B cell (primary cell): ENCODE data around the gene RALY. TPM values are rescaled to one million over a fixed set of nuclear protein-coding genes. Genes with fewer than 3 reads are reported as not detected.

ENCODE experiments used
- ATAC-seq: fragments of 200-7000 bp; cut with Tn5 transposase; one replicate; pipeline ENCODE4 v1.10.0; 2021; ENCODE audit warnings: low read depth, mild to moderate bottlenecking, moderate number of reproducible peaks, moderate library complexity
- CTCF ChIA-PET: fragments of 350-600 bp; sonication (Branson Sonifier 250); formaldehyde crosslinking; loops from one replicate; lab custom pipeline; 2021; ENCODE audit warnings: antibody characterized with exemption, inconsistent platforms; lab: Charles Lee
- POLR2A ChIA-PET: fragments of 350-600 bp; sonication (Branson Sonifier 250); formaldehyde crosslinking; loops from one replicate; lab custom pipeline; 2021; ENCODE audit warnings: antibody characterized with exemption; lab: Charles Lee
- DNase-seq: peaks from one replicate; pipeline ENCODE4 v3.0.0; 2013
- H2AFZ ChIP-seq: 2 replicates; pipeline ENCODE4 v1.6.1; 2012; ENCODE audit warnings: mild to moderate bottlenecking, low read depth, low read length; ENCODE audit not compliant: insufficient read depth, poor library complexity, severe bottlenecking
- H3K27ac ChIP-seq, 2 donors: 1 replicate in 1 of 2; 2 replicates in 1 of 2; pipeline ENCODE4 v1.5.1; 2012 to 2013; ENCODE audit warnings: low read length in 2 of 2, mild to moderate bottlenecking in 2 of 2, moderate library complexity in 1 of 2
- H3K27me3 ChIP-seq, 4 experiments: fragments of 200-600 bp in 1 of 4; sonication (generic) in 1 of 4; replicated peaks in 1 of 4; 1 replicate in 2 of 4; 2 replicates in 2 of 4; pipeline versions ENCODE4 v1.6.1 to v1.7.0; 2013 to 2016; ENCODE audit warnings: low read length in 3 of 4, mild to moderate bottlenecking in 2 of 4, mixed read lengths in 1 of 4, moderate library complexity in 1 of 4; ENCODE audit not compliant: insufficient read depth in 4 of 4, control insufficient read depth in 3 of 4; ENCODE audit errors: control extremely low read depth in 1 of 4
- H3K36me3 ChIP-seq, 2 experiments: replicated peaks in 1 of 2; 1 replicate in 1 of 2; 2 replicates in 1 of 2; pipeline versions ENCODE4 v1.6.1 to v1.7.1; 2013; ENCODE audit warnings: low read length in 1 of 2; ENCODE audit not compliant: insufficient read depth in 2 of 2, control insufficient read depth in 1 of 2; ENCODE audit errors: control extremely low read depth in 1 of 2, extremely low read depth in 1 of 2
- H3K4me1 ChIP-seq, 2 donors: fragments of 200-600 bp in 1 of 2; sonication (generic) in 1 of 2; 1 replicate in 1 of 2; 2 replicates in 1 of 2; pipeline versions ENCODE4 v1.5.1 to v1.6.1; 2013 to 2017; ENCODE audit warnings: low read length in 2 of 2; ENCODE audit not compliant: control insufficient read depth in 2 of 2, insufficient read depth in 2 of 2
- H3K4me2 ChIP-seq: replicated peaks from 2 replicates; pipeline ENCODE3; 2012; ENCODE audit warnings: mild to moderate bottlenecking, low read depth, low read length; ENCODE audit not compliant: poor library complexity, severe bottlenecking
- H3K4me3 ChIP-seq, 5 experiments: fragments of 200-600 bp in 1 of 5; sonication (generic) in 1 of 5; 1 replicate in 3 of 5; 2 replicates in 2 of 5; pipeline versions ENCODE4 v1.5.1 to v1.7.0; 2011 to 2016; ENCODE audit warnings: low read length in 4 of 5, mild to moderate bottlenecking in 4 of 5, low read depth in 2 of 5, control low read depth in 1 of 5, moderate library complexity in 1 of 5; ENCODE audit not compliant: insufficient read depth in 1 of 5; ENCODE audit errors: control extremely low read depth in 1 of 5, extremely low read depth in 1 of 5
- H3K79me2 ChIP-seq: fragments of 200-600 bp; sonication (generic); one replicate; pipeline ENCODE4 v1.6.0; 2016; ENCODE audit warnings: low read length; ENCODE audit not compliant: control insufficient read depth, insufficient read depth
- H3K9ac ChIP-seq: fragments of 200-600 bp; sonication (generic); 2 replicates; pipeline ENCODE4 v1.6.1; 2017; ENCODE audit warnings: mild to moderate bottlenecking, low read length, moderate library complexity
- H3K9me3 ChIP-seq, 3 donors: one replicate each; pipeline versions ENCODE4 v1.6.1 to v1.7.1; 2013; ENCODE audit warnings: low read length in 2 of 3; ENCODE audit not compliant: control insufficient read depth in 2 of 3, insufficient read depth in 1 of 3; ENCODE audit errors: control extremely low read depth in 1 of 3
- H4K20me1 ChIP-seq: 2 replicates; pipeline ENCODE4 v1.6.0; 2012; ENCODE audit warnings: mild to moderate bottlenecking, low read length; ENCODE audit not compliant: insufficient read depth, control insufficient read depth, poor library complexity, severe bottlenecking
- H3K27ac Mint-ChIP-seq: one replicate; pipeline ENCODE4 v1.8.0; 2021; ENCODE audit warnings: mixed read lengths
- H3K27me3 Mint-ChIP-seq: one replicate; pipeline ENCODE4 v1.8.0; 2021; ENCODE audit warnings: mixed read lengths
- H3K4me1 Mint-ChIP-seq: one replicate; pipeline ENCODE4 v1.8.0; 2021; ENCODE audit warnings: mixed read lengths
- H3K4me3 Mint-ChIP-seq: one replicate; pipeline ENCODE4 v1.8.0; 2021; ENCODE audit warnings: mixed read lengths
- H3K9me3 Mint-ChIP-seq: one replicate; pipeline ENCODE4 v1.8.0; 2022; ENCODE audit warnings: mixed read lengths; ENCODE audit not compliant: insufficient read depth
- CTCF ChIP-seq: fragments of 200-600 bp; IDR thresholded peaks from one replicate; pipeline ENCODE4 v1.8.0; 2022; ENCODE audit warnings: antibody characterized with exemption, mild to moderate bottlenecking
- EZH2 ChIP-seq: IDR thresholded peaks from 2 replicates; pipeline ENCODE4 v1.6.1; 2012; ENCODE audit warnings: borderline replicate concordance, low read depth, mild to moderate bottlenecking, moderate library complexity, low read length; ENCODE audit not compliant: insufficient read depth, poor library complexity, severe bottlenecking
- WGBS: methylation state at CpG from one replicate; pipeline ENCODE4 v1.1.5; 2013; ENCODE audit warnings: missing lambda C conversion rate; ENCODE audit not compliant: insufficient coverage; 5-methylcytosine and 5-hydroxymethylcytosine counted together
- intact Hi-C: fragments of 100-400 bp; cut with micrococcal nuclease; formaldehyde crosslinking; loops from one replicate; pipeline ENCODE4 v1.10.0; 2022
- polyA plus RNA-seq: library from polyadenylated mRNA; depleted of rRNA; stranded (reverse); fragments of >200 nt; gene quantifications from 2 replicates; pipeline ENCODE4 v1.2.3, GENCODE V29; 2012
- total RNA-seq, 2 donors: library from RNA; stranded (reverse); fragments of 120-200 nt in 1 of 2; gene quantifications; 1 replicate in 1 of 2; 2 replicates in 1 of 2; pipeline versions ENCODE4 v1.2.3 to v1.2.4, GENCODE V29; 2013 to 2022

RALY gene
- total and polyA plus RNA-seq, 2 donors (not counting 1 experiment from before 2014, with no cell fraction given) = 89.8 to 94.4 TPM

GRCh38 chr20:34076952-34077351, 83.2 kb downstream of the RALY start:
- Mint-ChIP-seq H3K4me3 (no peak overlapping the region), H3K27me3 (no peaks in the 10 kb centered on the region), H3K4me1 (no peaks in the 10 kb centered on the region), H3K9me3 (no peaks in the 10 kb centered on the region), H3K27ac (no peak overlapping the region)
- Histone ChIP-seq H3K9me3 (no peaks in the 10 kb centered on the region), H3K36me3 (peaks cover 6 to 94% of the 10 kb centered on the region in 2 experiments), H3K4me2 (no peak overlapping the region), H3K4me3 (no peak overlapping the region), H3K27ac (no peak overlapping the region), H2AFZ (no peak overlapping the region), H3K4me1 (no peaks in the 10 kb centered on the region), H3K27me3 (no peaks in the 10 kb centered on the region), H4K20me1 (peaks cover 69% of the 10 kb centered on the region), H3K79me2 (peaks cover 40% of the 10 kb centered on the region), H3K9ac (no peak overlapping the region)
- ATAC-seq (no peak), DNase-seq (no peak)
- intact Hi-C loops = no loop called here
- CTCF ChIA-PET = interaction anchor here (1.6 kb wide), 1 partner anchor 9 kb away, joined by 5 read pairs; no protein-coding TSS in a partner anchor
- TF ChIP-seq EZH2 (no peak), CTCF (no peak)
- whole genome bisulfite sequencing = 92% methylated on average over 19 of the region's 20 CpGs
- POLR2A ChIA-PET = no interaction called here

GRCh38 chr20:34078540-34078939, 84.8 kb downstream of the RALY start:
- no peak for DNase-seq
- Mint-ChIP-seq H3K27me3 (no peaks in the 10 kb centered on the region), H3K9me3 (no peaks in the 10 kb centered on the region), H3K4me1 (peaks cover 4% of the 10 kb centered on the region), H3K27ac (peak overlapping the region; percentile 4), H3K4me3 (no peak overlapping the region)
- Histone ChIP-seq H3K4me3 (no peak overlapping the region), H3K4me2 (no peak overlapping the region), H3K36me3 (peaks cover 2 to 93% of the 10 kb centered on the region in 2 experiments), H3K27ac (no peak overlapping the region), H3K9me3 (no peaks in the 10 kb centered on the region), H3K79me2 (peaks cover 25% of the 10 kb centered on the region), H3K9ac (no peak overlapping the region), H3K27me3 (no peaks in the 10 kb centered on the region), H3K4me1 (peaks cover under 1 to 1% of the 10 kb centered on the region in 2 donors), H4K20me1 (peaks cover 62% of the 10 kb centered on the region), H2AFZ (no peak overlapping the region)
- ChIA-PET CTCF (interaction anchor here (1.7 kb wide), 1 partner anchor 9 kb away, joined by 5 read pairs; no protein-coding TSS in a partner anchor), POLR2A (no interaction called here)
- WGBS = 100% methylated on average over 1 of the region's 5 CpGs
- no peak for ATAC-seq
- TF ChIP-seq EZH2 (no peak), CTCF (no peak)
- intact Hi-C loops = no loop called here
